GM12865 (cell line): ENCODE measurements around the gene CUX1.
"Not testable (repeated sequence)": the region's sequence is repeated elsewhere in the genome, so short reads cannot be mapped to it uniquely, and the experiment has no call there.

Source experiments
- DNase-seq: peaks from one replicate; pipeline ENCODE4 v3.0.0; 2010; ENCODE audit warnings: low read depth
- H3K4me3 ChIP-seq: 2 replicates; pipeline ENCODE4 v1.5.1; 2011; ENCODE audit warnings: mild to moderate bottlenecking, low read depth, low read length, control low read depth
- CTCF ChIP-seq: IDR thresholded peaks from 2 replicates; pipeline ENCODE4 v1.5.1; 2011; ENCODE audit warnings: low read length, control low read depth, low read depth, inconsistent platforms; ENCODE audit not compliant: insufficient read depth; ENCODE audit errors: missing control alignments

CUX1 gene

GRCh38 chr7:102228935-102229334 lies 411.5 kb downstream of the CUX1 start:
- TF ChIP-seq CTCF, result no peak
- no peak overlapping the region for H3K4me3 ChIP-seq
- DNase-seq, result no peak

GRCh38 chr7:102230162-102230561 lies 412.7 kb downstream of the CUX1 start:
- H3K4me3 ChIP-seq, DNase-seq: not testable (repeated sequence)

GRCh38 chr7:102230593-102230992 lies 413.2 kb downstream of the CUX1 start:
- DNase-seq, result no peak
- H3K4me3 ChIP-seq, result no peak overlapping the region
- TF ChIP-seq CTCF, result no peak

- no peak overlapping the region for H3K4me3 ChIP-seq
- no peak for DNase-seq
These were observed 415.3 kb downstream of the CUX1 start for GRCh38 chr7:102232611-102233286.

GRCh38 chr7:102234131-102234530 lies 416.7 kb downstream of the CUX1 start:
- DNase-seq, result no peak
- no peak overlapping the region for H3K4me3 ChIP-seq
- TF ChIP-seq CTCF, result no peak

More at GRCh38 chr7:102232611-102233286, 415.3 kb downstream of the CUX1 start:
- no peak for TF ChIP-seq CTCF

GRCh38 chr7:102234801-102235550 lies 417.6 kb downstream of the CUX1 start:
- H3K4me3 ChIP-seq, result no peak overlapping the region
- no peak for DNase-seq

More at GRCh38 chr7:102234801-102235550, 417.6 kb downstream of the CUX1 start:
- TF ChIP-seq CTCF, result no peak
